ENCODE results near the gene CCNG1. TPM values are rescaled to one million over a fixed set of nuclear protein-coding genes. Genes with fewer than 3 reads are reported as not detected.

Gene CCNG1
- total RNA-seq, 1 donor from 2014 or later: 149 TPM

- Mint-ChIP-seq H3K27ac (ENCODE audit: unreplicated experiment) (no peak overlapping the region), H3K27me3 (ENCODE audit: unreplicated experiment) (no peaks in the 10 kb centered on the region), H3K4me3 (ENCODE audit: unreplicated experiment) (no peak overlapping the region), H3K4me1 (ENCODE audit: low read depth, unreplicated experiment) (no peaks in the 10 kb centered on the region), H3K36me3 (ENCODE audit: unreplicated experiment) (no peaks in the 10 kb centered on the region), H3K9me3 (ENCODE audit: unreplicated experiment) (no peaks in the 10 kb centered on the region)
- DNase-seq: no peak
- no peak for TF ChIP-seq CTCF (IDR thresholded peaks at IDR 0.05; ENCODE audit: partially characterized antibody, unreplicated experiment)
Observed at GRCh38 chr5:163401271-163401670, 36.1 kb upstream of the CCNG1 start.

DNA sequence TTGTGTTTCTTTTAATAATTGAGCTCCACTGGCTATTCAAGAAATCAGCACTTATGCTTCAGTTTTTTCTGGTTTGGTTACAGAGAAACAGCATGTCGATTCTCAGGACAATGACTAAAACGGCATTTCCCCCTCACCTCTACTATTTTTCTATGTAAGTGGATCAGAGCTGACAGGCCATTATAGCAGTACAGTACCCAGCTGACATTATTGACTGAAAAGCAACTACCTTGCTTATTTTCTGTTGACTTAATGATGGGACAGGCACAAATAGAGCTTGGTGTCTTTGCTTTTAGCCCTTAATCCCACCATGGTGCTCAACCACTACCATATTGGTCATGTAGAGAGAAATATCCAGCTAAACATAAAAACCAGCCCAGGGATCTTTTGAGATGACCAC, 35.4 kb upstream of the CCNG1 start:
- Mint-ChIP-seq H3K27ac (ENCODE audit: unreplicated experiment) (no peak overlapping the region), H3K27me3 (ENCODE audit: unreplicated experiment) (no peaks in the 10 kb centered on the region), H3K4me3 (ENCODE audit: unreplicated experiment) (no peak overlapping the region), H3K4me1 (ENCODE audit: low read depth, unreplicated experiment) (no peaks in the 10 kb centered on the region), H3K36me3 (ENCODE audit: unreplicated experiment) (no peaks in the 10 kb centered on the region), H3K9me3 (ENCODE audit: unreplicated experiment) (no peaks in the 10 kb centered on the region)
- no peak for DNase-seq
- no peak for TF ChIP-seq CTCF (IDR thresholded peaks at IDR 0.05; ENCODE audit: partially characterized antibody, unreplicated experiment)

GRCh38 chr5:163404364-163405173, 32.8 kb upstream of the CCNG1 start:
- TF ChIP-seq CTCF (IDR thresholded peaks at IDR 0.05; ENCODE audit: partially characterized antibody, unreplicated experiment): no peak
- Mint-ChIP-seq H3K36me3 (ENCODE audit: unreplicated experiment) (no peaks in the 10 kb centered on the region), H3K27ac (ENCODE audit: unreplicated experiment) (no peak overlapping the region), H3K9me3 (ENCODE audit: unreplicated experiment) (no peaks in the 10 kb centered on the region), H3K4me3 (ENCODE audit: unreplicated experiment) (no peak overlapping the region), H3K4me1 (ENCODE audit: low read depth, unreplicated experiment) (peaks cover 3% of the 10 kb centered on the region), H3K27me3 (ENCODE audit: unreplicated experiment) (peaks cover 2% of the 10 kb centered on the region)
- no peak for DNase-seq

DNA sequence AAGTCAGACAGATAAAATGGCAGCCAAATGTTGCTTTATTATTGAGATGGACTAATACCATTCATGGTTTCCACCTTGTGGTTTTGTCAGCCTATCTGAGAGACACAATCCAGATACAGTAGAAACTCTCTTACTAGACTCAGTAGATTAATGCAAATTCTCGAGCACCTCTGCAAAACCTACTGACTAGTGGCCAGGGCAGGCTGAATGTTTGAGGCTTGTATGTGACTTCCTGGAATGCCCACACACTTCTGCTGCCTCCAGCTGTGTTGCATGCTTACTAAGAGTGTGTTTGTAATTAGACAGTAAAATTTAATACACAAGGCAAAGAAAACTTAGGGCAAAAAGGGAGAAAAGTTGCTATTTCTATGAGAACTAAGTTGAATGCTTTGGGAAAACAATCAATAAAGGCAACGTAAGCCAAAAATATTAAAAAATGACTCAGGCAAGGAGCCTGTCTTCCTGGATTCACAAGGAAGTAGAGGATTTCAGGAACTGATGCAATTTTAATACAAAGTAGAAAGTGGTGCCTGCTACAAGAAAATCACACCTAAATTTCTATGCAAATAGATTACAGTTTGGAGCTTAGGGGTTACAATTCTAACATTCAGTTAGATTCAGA, 30.2 kb upstream of the CCNG1 start:
- no peak overlapping the region for H3K27ac Mint-ChIP-seq (ENCODE audit: unreplicated experiment)
- no peaks in the 10 kb centered on the region for H3K36me3 Mint-ChIP-seq (ENCODE audit: unreplicated experiment)
- DNase-seq: no peak
- H3K4me3 Mint-ChIP-seq (ENCODE audit: unreplicated experiment): no peak overlapping the region
- peaks cover 3% of the 10 kb centered on the region for H3K4me1 Mint-ChIP-seq (ENCODE audit: low read depth, unreplicated experiment)
- peaks cover 3% of the 10 kb centered on the region for H3K9me3 Mint-ChIP-seq (ENCODE audit: unreplicated experiment)
- peaks cover 2% of the 10 kb centered on the region for H3K27me3 Mint-ChIP-seq (ENCODE audit: unreplicated experiment)
- TF ChIP-seq CTCF (IDR thresholded peaks at IDR 0.05; ENCODE audit: partially characterized antibody, unreplicated experiment): no peak

DNA sequence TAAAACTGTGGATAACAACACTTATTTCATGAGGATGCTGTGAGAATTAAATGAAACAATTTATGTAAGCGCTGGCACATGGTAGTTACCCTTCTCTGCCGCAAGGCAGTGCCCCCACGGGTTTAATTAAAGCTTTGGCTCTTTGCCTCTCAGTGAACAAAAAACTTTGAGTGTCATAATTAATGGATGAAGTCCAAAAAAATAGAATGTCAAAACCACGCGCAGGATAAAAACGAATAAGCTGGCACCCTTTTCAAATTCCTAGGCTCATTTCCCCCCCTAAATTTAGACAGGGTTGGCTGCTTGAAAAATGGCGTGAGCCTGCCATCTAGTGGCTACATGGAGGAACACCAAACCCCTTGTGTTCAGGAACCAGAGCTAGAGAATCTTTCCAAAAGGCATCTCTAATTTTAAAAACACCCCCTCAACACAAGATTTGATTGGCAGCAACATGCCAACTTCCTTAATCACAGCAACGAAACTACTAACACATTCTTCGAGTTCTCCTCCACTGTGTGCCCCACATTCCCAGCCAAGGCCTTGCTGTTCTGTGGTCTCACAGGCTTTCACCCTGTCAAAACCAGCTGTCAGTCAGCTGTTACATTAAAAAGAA, 29.0 kb upstream of the CCNG1 start:
- TF ChIP-seq CTCF (IDR thresholded peaks at IDR 0.05; ENCODE audit: partially characterized antibody, unreplicated experiment): peak; percentile 91
- Mint-ChIP-seq H3K27ac (ENCODE audit: unreplicated experiment) (no peak overlapping the region), H3K36me3 (ENCODE audit: unreplicated experiment) (no peaks in the 10 kb centered on the region), H3K4me1 (ENCODE audit: low read depth, unreplicated experiment) (peaks cover 3% of the 10 kb centered on the region), H3K4me3 (ENCODE audit: unreplicated experiment) (no peak overlapping the region), H3K27me3 (ENCODE audit: unreplicated experiment) (peaks cover 2% of the 10 kb centered on the region), H3K9me3 (ENCODE audit: unreplicated experiment) (peaks cover 3% of the 10 kb centered on the region)
- DNase-seq: peak; percentile 70

Measured in glutamatergic neuron (in vitro differentiated cells).